Measurements from ENCODE around the gene ERGIC3. TPM values are rescaled to one million over a fixed set of nuclear protein-coding genes. Genes with fewer than 3 reads are reported as not detected.

Gene ERGIC3
- total and polyA plus RNA-seq, 2 of the 13 experiments (the other 11 are each of a cell fraction or from before 2014, with no cell fraction given) = 407 to 670 TPM

- TF ChIP-seq TFE3 (CRISPR knock-in tag; IDR thresholded peaks at IDR 0.05) = peak; percentile 80
- peak; percentile 83 for TF ChIP-seq RXRB (CRISPR knock-in tag; IDR thresholded peaks at IDR 0.05; ENCODE audit: borderline replicate concordance)
- no peak for TF ChIP-seq ZNF446 (CRISPR knock-in tag; IDR thresholded peaks at IDR 0.05)
- TF ChIP-seq POGK (CRISPR knock-in tag; conservative IDR thresholded peaks at IDR 0.05) = no peak
- peak; percentile 15; the same call in 1 of the 2 replicates for TF ChIP-seq ELF3 (CRISPR knock-in tag; IDR thresholded peaks at IDR 0.05)
- 0 out of 2 replicates have a peak, but pooled peaks have one; percentile 25 for TF ChIP-seq FOXA3 (CRISPR knock-in tag; IDR thresholded peaks at IDR 0.05)
- TF ChIP-seq ATF3 (CRISPR knock-in tag; IDR thresholded peaks at IDR 0.05) = no peak
- TF ChIP-seq TEF (CRISPR knock-in tag; IDR thresholded peaks at IDR 0.05) = no peak
- TF ChIP-seq TBP (CRISPR knock-in tag; IDR thresholded peaks at IDR 0.05) = no peak
- TF ChIP-seq CSRNP1 (CRISPR knock-in tag; IDR thresholded peaks at IDR 0.05) = no peak
- no peak for TF ChIP-seq ARNTL (CRISPR knock-in tag; IDR thresholded peaks at IDR 0.05)
- no peak for TF ChIP-seq SP1 (IDR thresholded peaks at IDR 0.05)
- TF ChIP-seq SP1 (CRISPR knock-in tag; IDR thresholded peaks at IDR 0.05) = no peak
- TF ChIP-seq PBX2 (CRISPR knock-in tag; IDR thresholded peaks at IDR 0.05) = no peak
- TF ChIP-seq ZNF24 (IDR thresholded peaks at IDR 0.05) = no peak
- no peak for TF ChIP-seq CAMTA2 (CRISPR knock-in tag; IDR thresholded peaks at IDR 0.05; ENCODE audit: borderline replicate concordance)
- no peak for TF ChIP-seq ZNF121 (CRISPR knock-in tag; IDR thresholded peaks at IDR 0.05)
- TF ChIP-seq SKI (IDR thresholded peaks at IDR 0.05; ENCODE audit: partially characterized antibody) = no peak
- peak; percentile 33 for TF ChIP-seq ZEB1 (IDR thresholded peaks at IDR 0.05; ENCODE audit: insufficient replicate concordance, low read depth)
- no peak for TF ChIP-seq BATF2 (CRISPR knock-in tag; IDR thresholded peaks at IDR 0.05)
- TF ChIP-seq MIXL1 (CRISPR knock-in tag; IDR thresholded peaks at IDR 0.05) = no peak
- no peak for TF ChIP-seq GATAD1 (CRISPR knock-in tag; IDR thresholded peaks at IDR 0.05)
- no peak for TF ChIP-seq ZNF33A (CRISPR knock-in tag; IDR thresholded peaks at IDR 0.05; ENCODE audit: borderline replicate concordance)
Observed at GRCh38 chr20:35575958-35576357, 34.1 kb downstream of the ERGIC3 start (continued).
